ENCODE measurements around the gene CD79B.

The CD79B gene

DNA sequence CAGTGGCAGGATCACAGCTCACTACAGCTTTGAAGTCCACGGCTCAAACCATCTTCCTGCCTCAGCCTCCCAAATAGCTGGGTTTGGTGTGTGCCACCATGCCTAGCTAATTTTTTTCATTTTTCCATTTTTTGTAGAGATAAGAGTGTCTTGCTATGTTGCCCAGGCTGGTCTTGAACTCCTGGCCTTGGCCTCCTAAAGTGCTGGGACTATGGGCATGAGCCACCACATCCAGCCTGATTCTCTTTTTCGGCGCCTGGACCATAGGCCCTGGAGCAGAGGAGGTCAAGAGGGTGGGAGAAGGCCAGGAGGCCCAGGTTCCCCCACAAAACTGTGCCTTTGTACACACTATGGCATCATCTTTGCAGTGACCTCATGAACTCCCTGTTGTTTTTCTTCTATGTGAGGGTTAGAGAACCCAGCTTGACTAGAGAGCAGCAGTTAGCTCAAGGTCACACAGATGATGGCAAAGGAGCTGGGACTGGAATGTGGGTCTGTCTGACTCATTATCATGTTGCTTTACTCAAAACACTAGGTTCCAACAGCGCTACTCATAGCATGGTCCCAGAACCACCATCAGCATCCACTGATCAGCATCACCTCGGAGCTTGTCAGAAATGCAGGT, 24.3 kb upstream of the CD79B start:
- Histone ChIP-seq H3K4me2 (ENCODE audit: low read length) (no peak overlapping the region), H2AK5ac (ENCODE audit: low read length) (no peak overlapping the region), H4K5ac (ENCODE audit: low read length) (no peak overlapping the region), H2BK5ac (ENCODE audit: low read length) (no peak overlapping the region), H3K4ac (ENCODE audit: low read depth, low read length) (no peak overlapping the region), H3K27me3 (ENCODE audit: insufficient read depth, low read length, poor library complexity) (peaks cover 4% of the 10 kb centered on the region), H3K4me1 (ENCODE audit: control insufficient read depth, low read depth, low read length) (peaks cover 4% of the 10 kb centered on the region), H3K79me2 (ENCODE audit: control insufficient read depth, insufficient read depth, low read length) (no peaks in the 10 kb centered on the region), H3K18ac (ENCODE audit: low read length) (no peak overlapping the region), H3K56ac (ENCODE audit: low read length) (no peak overlapping the region), H3K27ac (ENCODE audit: low read depth, low read length) (no peak overlapping the region), H4K8ac (ENCODE audit: low read depth, low read length) (no peak overlapping the region), H3K4me3 (ENCODE audit: low read length) (no peak overlapping the region), H3K9ac (ENCODE audit: low read length) (no peak overlapping the region), H2BK120ac (ENCODE audit: low read depth, low read length) (no peak overlapping the region), H3K23ac (ENCODE audit: low read length) (no peak overlapping the region), H2BK15ac (replicated peaks; ENCODE audit: low read depth) (no peak overlapping the region), H3K79me1 (ENCODE audit: low read length) (no peaks in the 10 kb centered on the region), H3K36me3 (ENCODE audit: control insufficient read depth, insufficient read depth, low read length) (no peaks in the 10 kb centered on the region)
- no CpG with 5 or more reads among the region's 5 CpGs for WGBS (ENCODE audit: extremely low coverage, insufficient coverage, low lambda C conversion rate)
- no peak for DNase-seq

GRCh38 chr17:63955791-63956190, 23.7 kb upstream of the CD79B start:
- no peak overlapping the region for H3K4me2 ChIP-seq (ENCODE audit: low read length)
- H2BK15ac ChIP-seq (replicated peaks; ENCODE audit: low read depth), result no peak overlapping the region
- peaks cover 1% of the 10 kb centered on the region for H3K4me1 ChIP-seq (ENCODE audit: control insufficient read depth, low read depth, low read length)
- H3K4me3 ChIP-seq (ENCODE audit: low read length), result no peak overlapping the region
- DNase-seq, result no peak
- no CpG with 5 or more reads among the region's 4 CpGs for WGBS (ENCODE audit: extremely low coverage, insufficient coverage, low lambda C conversion rate)
- no peak overlapping the region for H3K18ac ChIP-seq (ENCODE audit: low read length)
- no peak overlapping the region for H2BK120ac ChIP-seq (ENCODE audit: low read depth, low read length)
- no peak overlapping the region for H3K4ac ChIP-seq (ENCODE audit: low read depth, low read length)
- H3K79me1 ChIP-seq (ENCODE audit: low read length), result no peaks in the 10 kb centered on the region
- H3K23ac ChIP-seq (ENCODE audit: low read length), result no peak overlapping the region
- H3K27me3 ChIP-seq (ENCODE audit: insufficient read depth, low read length, poor library complexity), result peaks cover 4% of the 10 kb centered on the region
- no peak overlapping the region for H3K56ac ChIP-seq (ENCODE audit: low read length)
- H4K8ac ChIP-seq (ENCODE audit: low read depth, low read length), result no peak overlapping the region
- no peak overlapping the region for H4K5ac ChIP-seq (ENCODE audit: low read length)
- H3K27ac ChIP-seq (ENCODE audit: low read depth, low read length), result no peak overlapping the region
- H3K36me3 ChIP-seq (ENCODE audit: control insufficient read depth, insufficient read depth, low read length), result no peaks in the 10 kb centered on the region
- no peaks in the 10 kb centered on the region for H3K79me2 ChIP-seq (ENCODE audit: control insufficient read depth, insufficient read depth, low read length)
- no peak overlapping the region for H2BK5ac ChIP-seq (ENCODE audit: low read length)
- H3K9ac ChIP-seq (ENCODE audit: low read length), result no peak overlapping the region
- H2AK5ac ChIP-seq (ENCODE audit: low read length), result no peak overlapping the region

GRCh38 chr17:63955232-63955631, 23.1 kb upstream of the CD79B start:
- H3K4me1 ChIP-seq (ENCODE audit: control insufficient read depth, low read depth, low read length), result no peaks in the 10 kb centered on the region
- no peak overlapping the region for H3K27ac ChIP-seq (ENCODE audit: low read depth, low read length)
- no peak overlapping the region for H2BK120ac ChIP-seq (ENCODE audit: low read depth, low read length)
- no peak overlapping the region for H4K5ac ChIP-seq (ENCODE audit: low read length)
- H3K9ac ChIP-seq (ENCODE audit: low read length), result no peak overlapping the region
- no peak overlapping the region for H4K8ac ChIP-seq (ENCODE audit: low read depth, low read length)
- H3K79me1 ChIP-seq (ENCODE audit: low read length), result no peaks in the 10 kb centered on the region
- no peak for DNase-seq
- no peak overlapping the region for H3K4ac ChIP-seq (ENCODE audit: low read depth, low read length)
- H3K4me3 ChIP-seq (ENCODE audit: low read length), result no peak overlapping the region
- peaks cover 4% of the 10 kb centered on the region for H3K27me3 ChIP-seq (ENCODE audit: insufficient read depth, low read length, poor library complexity)
- no CpG with 5 or more reads among the region's 11 CpGs for WGBS (ENCODE audit: extremely low coverage, insufficient coverage, low lambda C conversion rate)
- H3K23ac ChIP-seq (ENCODE audit: low read length), result no peak overlapping the region
- H2BK15ac ChIP-seq (replicated peaks; ENCODE audit: low read depth), result no peak overlapping the region
- no peaks in the 10 kb centered on the region for H3K79me2 ChIP-seq (ENCODE audit: control insufficient read depth, insufficient read depth, low read length)
- H2BK5ac ChIP-seq (ENCODE audit: low read length), result no peak overlapping the region
- H3K36me3 ChIP-seq (ENCODE audit: control insufficient read depth, insufficient read depth, low read length), result no peaks in the 10 kb centered on the region
- no peak overlapping the region for H3K4me2 ChIP-seq (ENCODE audit: low read length)
- H3K56ac ChIP-seq (ENCODE audit: low read length), result no peak overlapping the region
- no peak overlapping the region for H2AK5ac ChIP-seq (ENCODE audit: low read length)
- H3K18ac ChIP-seq (ENCODE audit: low read length), result no peak overlapping the region

GRCh38 chr17:63954402-63955063, 22.4 kb upstream of the CD79B start:
- Histone ChIP-seq H2AK5ac (ENCODE audit: low read length) (no peak overlapping the region), H4K5ac (ENCODE audit: low read length) (no peak overlapping the region), H2BK15ac (replicated peaks; ENCODE audit: low read depth) (no peak overlapping the region), H3K79me1 (ENCODE audit: low read length) (no peaks in the 10 kb centered on the region), H3K23ac (ENCODE audit: low read length) (no peak overlapping the region), H2BK5ac (ENCODE audit: low read length) (no peak overlapping the region), H4K8ac (ENCODE audit: low read depth, low read length) (no peak overlapping the region), H2BK120ac (ENCODE audit: low read depth, low read length) (no peak overlapping the region), H3K56ac (ENCODE audit: low read length) (no peak overlapping the region), H3K4me1 (ENCODE audit: control insufficient read depth, low read depth, low read length) (no peaks in the 10 kb centered on the region), H3K79me2 (ENCODE audit: control insufficient read depth, insufficient read depth, low read length) (no peaks in the 10 kb centered on the region), H3K27me3 (ENCODE audit: insufficient read depth, low read length, poor library complexity) (peaks cover under 1% of the 10 kb centered on the region), H3K27ac (ENCODE audit: low read depth, low read length) (no peak overlapping the region), H3K9ac (ENCODE audit: low read length) (no peak overlapping the region), H3K4me2 (ENCODE audit: low read length) (no peak overlapping the region), H3K36me3 (ENCODE audit: control insufficient read depth, insufficient read depth, low read length) (no peaks in the 10 kb centered on the region), H3K18ac (ENCODE audit: low read length) (no peak overlapping the region), H3K4me3 (ENCODE audit: low read length) (no peak overlapping the region), H3K4ac (ENCODE audit: low read depth, low read length) (no peak overlapping the region)
- no CpG with 5 or more reads among the region's 11 CpGs for WGBS (ENCODE audit: extremely low coverage, insufficient coverage, low lambda C conversion rate)
- no peak for DNase-seq

DNA sequence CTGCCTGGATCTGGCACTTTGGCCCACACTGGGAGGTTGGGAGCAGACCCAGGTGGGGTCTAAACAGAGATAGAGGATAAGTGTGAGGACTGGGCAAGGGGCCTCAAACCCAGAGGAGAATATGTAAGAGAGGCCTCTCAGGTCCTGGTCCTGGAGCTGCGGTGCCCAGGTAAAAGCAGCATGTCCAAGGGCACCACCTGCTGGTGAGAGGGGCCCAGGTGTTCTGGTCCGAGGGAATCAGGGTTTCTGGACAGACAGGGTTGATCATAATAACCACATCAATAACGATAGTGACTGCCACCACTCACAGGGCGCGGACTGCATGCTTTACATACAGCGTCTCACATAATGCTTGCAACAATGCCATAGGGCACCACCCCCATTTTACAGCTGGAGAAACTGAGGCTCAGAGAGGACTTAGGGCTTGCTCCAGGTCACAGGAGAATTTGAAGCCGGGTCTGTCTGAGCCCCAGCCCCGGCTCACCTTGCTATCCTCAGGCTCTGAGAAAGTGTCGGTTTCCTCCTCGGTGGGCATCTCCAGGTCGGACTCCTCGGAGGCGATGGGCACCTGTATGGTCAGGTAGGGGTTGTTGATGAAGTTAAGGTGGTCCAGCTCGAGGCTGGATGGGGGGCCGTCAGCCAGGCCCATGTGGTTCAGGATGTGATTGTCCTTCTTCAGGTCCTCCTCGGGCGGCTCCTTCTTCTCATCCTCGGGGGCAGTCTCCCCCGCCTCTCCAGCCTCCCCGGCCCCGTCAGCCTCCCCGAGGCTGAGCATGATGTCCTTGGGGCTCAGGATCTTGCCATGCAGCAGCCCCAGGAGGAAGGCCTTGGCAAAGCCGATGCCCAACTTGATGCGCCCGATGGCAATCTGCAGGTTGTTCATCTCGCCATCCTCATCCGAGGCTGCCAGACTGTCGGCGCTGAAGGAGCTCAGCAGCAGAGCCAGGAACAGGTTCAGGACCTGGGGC, 19.1 kb upstream of the CD79B start:
- Histone ChIP-seq H3K23ac (ENCODE audit: low read length) (no peak overlapping the region), H4K5ac (ENCODE audit: low read length) (no peak overlapping the region)
- DNase-seq, result peak; percentile 54

More for the DNA sequence above, 19.1 kb upstream of the CD79B start:
- Histone ChIP-seq H2BK5ac (ENCODE audit: low read length) (no peak overlapping the region), H2BK15ac (replicated peaks; ENCODE audit: low read depth) (no peak overlapping the region), H4K8ac (ENCODE audit: low read depth, low read length) (no peak overlapping the region), H3K56ac (ENCODE audit: low read length) (no peak overlapping the region), H3K4me3 (ENCODE audit: low read length) (no peak overlapping the region), H3K4me2 (ENCODE audit: low read length) (no peak overlapping the region), H3K79me1 (ENCODE audit: low read length) (no peaks in the 10 kb centered on the region), H3K4ac (ENCODE audit: low read depth, low read length) (no peak overlapping the region), H3K9ac (ENCODE audit: low read length) (no peak overlapping the region), H3K18ac (ENCODE audit: low read length) (no peak overlapping the region), H3K4me1 (ENCODE audit: control insufficient read depth, low read depth, low read length) (no peaks in the 10 kb centered on the region), H3K27ac (ENCODE audit: low read depth, low read length) (no peak overlapping the region), H3K27me3 (ENCODE audit: insufficient read depth, low read length, poor library complexity) (no peaks in the 10 kb centered on the region), H2AK5ac (ENCODE audit: low read length) (no peak overlapping the region), H2BK120ac (ENCODE audit: low read depth, low read length) (no peak overlapping the region), H3K79me2 (ENCODE audit: control insufficient read depth, insufficient read depth, low read length) (no peaks in the 10 kb centered on the region), H3K36me3 (ENCODE audit: control insufficient read depth, insufficient read depth, low read length) (no peaks in the 10 kb centered on the region)
- no CpG with 5 or more reads among the region's 29 CpGs for WGBS (ENCODE audit: extremely low coverage, insufficient coverage, low lambda C conversion rate)
